HepG2 (cell line): ENCODE data around the gene VENTX. TPM values are rescaled to one million over a fixed set of nuclear protein-coding genes. Genes with fewer than 3 reads are reported as not detected.
A peak's percentile ranks its signal among the peaks of the same experiment; 100 is the strongest.

Source experiments
- ATAC-seq: fragments of 200-7000 bp; cut with Tn5 transposase; 3 replicates; pipeline ENCODE4 v1.9.1; 2020; ENCODE audit warnings: mild to moderate bottlenecking, moderate library complexity
- BruUV-seq: library from RNA; stranded (reverse); fragments of 400-500 nt; replicated peaks from 2 replicates; lab custom pipeline; 2021; lab: Mats Ljungman, UMichigan
- CTCF ChIA-PET: fragments of 300-600 bp; formaldehyde crosslinking; extraction: SDS; loops from one replicate; lab custom pipeline; 2021; ENCODE audit warnings: low total read pairs, inconsistent platforms, low intra/inter-chr PET ratio; lab: Yijun Ruan, JAX
- POLR2A ChIA-PET: fragments of 350-600 bp; sonication (Branson Sonifier 250); formaldehyde crosslinking; loops from one replicate; lab custom pipeline; 2020; ENCODE audit warnings: antibody characterized with exemption, inconsistent platforms; lab: Yijun Ruan, JAX
- DNase-seq: peaks from one replicate; pipeline ENCODE4 v3.0.0-alpha.2; 2015; ENCODE audit warnings: low spot score
- FAIRE-seq: peaks from 3 replicates; lab custom pipeline; 2011; peaks lifted over from hg19 to GRCh38; lab: Jason Lieb, UNC
- H2AFZ ChIP-seq: one replicate; pipeline ENCODE4 v1.6.1; 2011; ENCODE audit warnings: low read length, inconsistent platforms
- H3K27ac ChIP-seq: fragments of 300-600 bp; 3 replicates; pipeline ENCODE4 v1.8.0; 2011; ENCODE audit warnings: mixed run types, mild to moderate bottlenecking, mixed read lengths, low read length, inconsistent platforms; ENCODE audit not compliant: insufficient read depth; ENCODE audit errors: extremely low read length
- H3K27me3 ChIP-seq, 2 experiments: fragments of 200-600 bp in 1 of 2; 2 replicates in 1 of 2; 3 replicates in 1 of 2; pipeline versions ENCODE4 v1.6.0 to v1.8.0; 2011; ENCODE audit warnings: low read length in 2 of 2, mild to moderate bottlenecking in 2 of 2, moderate library complexity in 2 of 2, inconsistent platforms in 1 of 2; ENCODE audit not compliant: insufficient read depth in 2 of 2, control insufficient read depth in 1 of 2
- H3K36me3 ChIP-seq, 2 experiments: fragments of 200-600 bp in 1 of 2; replicated peaks in 1 of 2; 2 replicates in 1 of 2; 3 replicates in 1 of 2; pipeline versions ENCODE4 v1.5.1 to v1.8.0; 2011; ENCODE audit warnings: low read length in 2 of 2, inconsistent platforms in 1 of 2; ENCODE audit not compliant: insufficient read depth in 2 of 2, control insufficient read depth in 1 of 2
- H3K4me1 ChIP-seq: 2 replicates; pipeline ENCODE4 v1.5.1; 2012; ENCODE audit warnings: low read length, inconsistent platforms; ENCODE audit not compliant: insufficient read depth
- H3K4me2 ChIP-seq: 2 replicates; pipeline ENCODE4 v1.6.0; 2011; ENCODE audit warnings: low read depth, low read length, inconsistent platforms
- H3K4me3 ChIP-seq, 3 experiments: fragments of 200-600 bp in 1 of 3; sonication (generic), shearing (Covaris generic) in 1 of 3; replicated peaks in 1 of 3; 2 replicates each; pipeline ENCODE4 v1.5.1; 2011 to 2016; ENCODE audit warnings: low read length in 3 of 3, inconsistent platforms in 2 of 3, low read depth in 2 of 3, mild to moderate bottlenecking in 2 of 3, control low read depth in 1 of 3, mixed read lengths in 1 of 3; ENCODE audit not compliant: insufficient read depth in 1 of 3
- H3K79me2 ChIP-seq: one replicate; pipeline ENCODE4 v1.6.1; 2011; ENCODE audit warnings: low read length, inconsistent platforms; ENCODE audit not compliant: insufficient read depth
- H3K9ac ChIP-seq: 2 replicates; pipeline ENCODE4 v1.6.0; 2011; ENCODE audit warnings: mild to moderate bottlenecking, low read depth, low read length, inconsistent platforms; ENCODE audit not compliant: insufficient read depth
- H3K9me3 ChIP-seq: 2 replicates; pipeline ENCODE4 v1.5.1; 2012; ENCODE audit warnings: mild to moderate bottlenecking, low read length
- H4K20me1 ChIP-seq: 2 replicates; pipeline ENCODE4 v1.6.0; 2011; ENCODE audit warnings: inconsistent platforms, mild to moderate bottlenecking, low read length, moderate library complexity; ENCODE audit not compliant: insufficient read depth
- CREB1 ChIP-seq, 2 experiments: fragments of 450-650 bp in 1 of 2; IDR thresholded peaks; 2 replicates each; pipeline ENCODE4 v1.6.1; 2016 to 2017; ENCODE audit warnings: control low read depth in 1 of 2, mild to moderate bottlenecking in 1 of 2, missing compliant biosample characterization in 1 of 2, missing genetic modification characterization in 1 of 2
- CREBL2 ChIP-seq: sonication (generic); formaldehyde crosslinking; IDR thresholded peaks from 2 replicates; pipeline ENCODE4 v1.8.1; 2023; ENCODE audit warnings: missing genetic modification reagents, mild to moderate bottlenecking, borderline replicate concordance
- E2F1 ChIP-seq: sonication (generic); formaldehyde crosslinking; IDR thresholded peaks from 2 replicates; pipeline ENCODE4 v1.5.0; 2020; ENCODE audit warnings: missing genetic modification reagents
- FLYWCH1 ChIP-seq: sonication (generic); formaldehyde crosslinking; IDR thresholded peaks from 2 replicates; pipeline ENCODE4 v1.8.1; 2023; ENCODE audit warnings: mild to moderate bottlenecking, missing genetic modification reagents
- FOXO1 ChIP-seq: sonication (generic); formaldehyde crosslinking; IDR thresholded peaks from 2 replicates; pipeline ENCODE4 v1.4.0; 2020; ENCODE audit warnings: missing genetic modification reagents
- KLF16 ChIP-seq, 2 experiments: sonication (generic) in 1 of 2; formaldehyde crosslinking in 1 of 2; IDR thresholded peaks; 2 replicates each; pipeline versions ENCODE4 v1.6.1 to v1.8.0; 2016 to 2023; ENCODE audit warnings: missing genetic modification reagents in 2 of 2, missing compliant biosample characterization in 1 of 2
- MEF2D ChIP-seq: sonication (generic); formaldehyde crosslinking; IDR thresholded peaks from 2 replicates; pipeline ENCODE4 v1.5.1; 2020; ENCODE audit warnings: mild to moderate bottlenecking, missing genetic modification reagents
- NR2F1 ChIP-seq, 2 experiments: fragments of 450-650 bp in 1 of 2; formaldehyde crosslinking in 1 of 2; IDR thresholded peaks; 2 replicates each; pipeline versions ENCODE4 v1.5.0 to v1.6.1; 2016 to 2020; ENCODE audit warnings: mild to moderate bottlenecking in 1 of 2, missing compliant biosample characterization in 1 of 2, missing genetic modification reagents in 1 of 2, moderate library complexity in 1 of 2
- RBM39 ChIP-seq: fragments of 200-400 bp; formaldehyde crosslinking; IDR thresholded peaks from one replicate; pipeline ENCODE4 v1.6.1; 2018; ENCODE audit warnings: antibody characterized with exemption, mild to moderate bottlenecking, low read depth, low read length; ENCODE audit not compliant: poor library complexity, severe bottlenecking
- ZNF264 ChIP-seq: sonication (generic); formaldehyde crosslinking; IDR thresholded peaks from 2 replicates; pipeline ENCODE4 v1.4.0; 2020; ENCODE audit warnings: missing genetic modification reagents
- ZNF333 ChIP-seq: sonication (generic); formaldehyde crosslinking; IDR thresholded peaks from 2 replicates; pipeline ENCODE4 v1.4.0; 2020; ENCODE audit warnings: mild to moderate bottlenecking, missing genetic modification reagents, borderline replicate concordance
- ZNF672 ChIP-seq: sonication (generic); formaldehyde crosslinking; IDR thresholded peaks from 2 replicates; pipeline ENCODE4 v1.8.1; 2022; ENCODE audit warnings: missing genetic modification reagents
- WGBS: methylation state at CpG from one replicate; pipeline ENCODE4 v1.1.6; 2017; ENCODE audit warnings: low lambda C conversion rate; 5-methylcytosine and 5-hydroxymethylcytosine counted together
- in situ Hi-C: cut with HindIII; loops from 2 replicates; pipeline ENCODE4 v1.10.0; 2017; ENCODE audit warnings: low pct_unique_long_range_greater_than_20kb; ENCODE audit not compliant: extremely low pct_ligation_motif_present
- intact Hi-C: fragments of 100-400 bp; cut with micrococcal nuclease; formaldehyde crosslinking; loops from one replicate; pipeline ENCODE4 v1.10.0; 2022; ENCODE audit not compliant: unreplicated experiment
- polyA plus RNA-seq, 8 experiments: library from polyadenylated mRNA; depleted of rRNA in 3 of 8; stranded (reverse) in 7 of 8; unstranded in 1 of 8; fragments of >200 nt; fragmentation: Illumina TruSeq in 4 of 8; extraction: Trizol in 4 of 8; gene quantifications; 2 replicates each; pipeline versions ENCODE4 v1.2.1 to v1.2.3, GENCODE V29; 2011 to 2016; ENCODE audit warnings: low read depth in 4 of 8, missing spikeins in 1 of 8, mixed read lengths in 1 of 8; ENCODE audit not compliant: insufficient read depth in 1 of 8
- total RNA-seq, 5 experiments: library from RNA; depleted of rRNA; stranded (reverse); fragments of >200 nt; fragmentation: Illumina TruSeq; extraction: Trizol; gene quantifications; 2 replicates each; pipeline ENCODE4 v1.2.3, GENCODE V29; 2016; ENCODE audit warnings: low read depth in 1 of 5
- TF ChIP-seq, protein P1 (sequence below): sonication (generic); formaldehyde crosslinking; conservative IDR thresholded peaks from 2 replicates; pipeline ENCODE4 v1.8.1; 2023; ENCODE audit warnings: missing genetic modification reagents
- TF ChIP-seq, protein P2 (sequence below): sonication (generic); formaldehyde crosslinking; IDR thresholded peaks from 2 replicates; pipeline ENCODE4 v1.4.0; 2020; ENCODE audit warnings: mild to moderate bottlenecking, missing genetic modification reagents
- TF ChIP-seq, protein P3 (sequence below): fragments of 450-650 bp; IDR thresholded peaks from 2 replicates; pipeline ENCODE4 v1.6.1; 2017; ENCODE audit warnings: mild to moderate bottlenecking
- TF ChIP-seq, protein P4 (sequence below): conservative IDR thresholded peaks from 2 replicates; pipeline ENCODE4 v1.6.1; 2018; ENCODE audit warnings: missing genetic modification reagents

Gene VENTX
- total and polyA plus RNA-seq, 2 of the 13 experiments (the other 11 are each of a cell fraction or from before 2014, with no cell fraction given): not detected

DNA sequence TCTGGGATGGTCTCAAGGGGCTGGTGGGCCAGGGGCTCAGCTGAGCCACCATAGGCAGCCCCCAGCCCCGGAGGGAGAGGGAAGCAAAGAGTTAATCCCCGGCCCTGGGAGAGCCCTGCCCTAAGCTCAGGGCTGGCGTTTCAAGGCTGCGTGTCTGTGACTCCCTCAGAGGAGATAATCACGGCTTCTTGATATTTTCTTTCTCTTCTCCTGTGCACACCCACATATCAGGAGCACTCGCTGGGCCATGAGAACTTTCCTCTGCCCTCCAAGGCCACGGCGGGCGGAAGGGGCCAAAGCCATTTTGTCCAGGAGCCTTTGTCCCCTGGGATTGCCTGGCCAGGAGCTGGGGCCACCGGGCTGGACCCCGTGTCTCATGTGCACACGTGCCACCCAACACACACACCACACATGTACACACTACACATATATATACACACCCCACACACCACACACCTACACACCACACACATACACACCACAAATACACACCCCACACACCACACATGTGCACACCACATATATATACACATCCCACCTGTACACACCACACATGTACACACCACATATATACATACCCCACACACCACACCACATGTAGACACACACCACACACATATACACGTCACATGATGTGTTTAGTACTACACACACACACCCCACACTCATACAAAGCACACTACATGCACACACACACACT is 16.9 kb downstream of the VENTX start:
- BruUV-seq: no TSS peak
- DNase-seq (no peak), FAIRE-seq (no peak), ATAC-seq (no peak)
- no peak overlapping the region for H3K27ac ChIP-seq
- no peak overlapping the region for H3K4me3 ChIP-seq
- no peak overlapping the region for H3K4me2 ChIP-seq
- H3K36me3 ChIP-seq: no peaks in the 10 kb centered on the region
- peaks cover 18 to 72% of the 10 kb centered on the region in 2 experiments for H3K27me3 ChIP-seq
- intact Hi-C loops: no loop called here
- peaks cover 35% of the 10 kb centered on the region for H3K4me1 ChIP-seq
- H2AFZ ChIP-seq: no peak overlapping the region
- no peaks in the 10 kb centered on the region for H4K20me1 ChIP-seq
- no peaks in the 10 kb centered on the region for H3K9me3 ChIP-seq
- no peak overlapping the region for H3K9ac ChIP-seq
- in situ Hi-C loops: no loop called here
- CTCF ChIA-PET: no interaction called here
- no peaks in the 10 kb centered on the region for H3K79me2 ChIP-seq
- WGBS: 9% methylated on average over 10 of the region's 13 CpGs
- POLR2A ChIA-PET: no interaction called here
- TF ChIP-seq, protein P1, sequence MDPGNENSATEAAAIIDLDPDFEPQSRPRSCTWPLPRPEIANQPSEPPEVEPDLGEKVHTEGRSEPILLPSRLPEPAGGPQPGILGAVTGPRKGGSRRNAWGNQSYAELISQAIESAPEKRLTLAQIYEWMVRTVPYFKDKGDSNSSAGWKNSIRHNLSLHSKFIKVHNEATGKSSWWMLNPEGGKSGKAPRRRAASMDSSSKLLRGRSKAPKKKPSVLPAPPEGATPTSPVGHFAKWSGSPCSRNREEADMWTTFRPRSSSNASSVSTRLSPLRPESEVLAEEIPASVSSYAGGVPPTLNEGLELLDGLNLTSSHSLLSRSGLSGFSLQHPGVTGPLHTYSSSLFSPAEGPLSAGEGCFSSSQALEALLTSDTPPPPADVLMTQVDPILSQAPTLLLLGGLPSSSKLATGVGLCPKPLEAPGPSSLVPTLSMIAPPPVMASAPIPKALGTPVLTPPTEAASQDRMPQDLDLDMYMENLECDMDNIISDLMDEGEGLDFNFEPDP: no peak
- TF ChIP-seq FLYWCH1 (CRISPR knock-in tag) (no peak), CREB1 (IDR thresholded peaks at IDR 0.05) (peak; percentile 45; the same call in 1 of the 2 replicates), CREB1 (CRISPR knock-in tag; IDR thresholded peaks at IDR 0.05) (no peak), ZNF333 (CRISPR knock-in tag) (no peak), MEF2D (CRISPR knock-in tag) (no peak), ZNF672 (CRISPR knock-in tag) (no peak), NR2F1 (CRISPR knock-in tag; IDR thresholded peaks at IDR 0.05) (no peak), E2F1 (CRISPR knock-in tag) (no peak), RBM39 (no peak), FOXO1 (no peak), CREBL2 (CRISPR knock-in tag) (no peak), ZNF264 (CRISPR knock-in tag) (no peak), KLF16 (CRISPR knock-in tag; IDR thresholded peaks at IDR 0.05) (no peak)
- TF ChIP-seq, protein P2, sequence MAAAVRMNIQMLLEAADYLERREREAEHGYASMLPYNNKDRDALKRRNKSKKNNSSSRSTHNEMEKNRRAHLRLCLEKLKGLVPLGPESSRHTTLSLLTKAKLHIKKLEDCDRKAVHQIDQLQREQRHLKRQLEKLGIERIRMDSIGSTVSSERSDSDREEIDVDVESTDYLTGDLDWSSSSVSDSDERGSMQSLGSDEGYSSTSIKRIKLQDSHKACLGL (CRISPR knock-in tag): no peak
- TF ChIP-seq, protein P3, sequence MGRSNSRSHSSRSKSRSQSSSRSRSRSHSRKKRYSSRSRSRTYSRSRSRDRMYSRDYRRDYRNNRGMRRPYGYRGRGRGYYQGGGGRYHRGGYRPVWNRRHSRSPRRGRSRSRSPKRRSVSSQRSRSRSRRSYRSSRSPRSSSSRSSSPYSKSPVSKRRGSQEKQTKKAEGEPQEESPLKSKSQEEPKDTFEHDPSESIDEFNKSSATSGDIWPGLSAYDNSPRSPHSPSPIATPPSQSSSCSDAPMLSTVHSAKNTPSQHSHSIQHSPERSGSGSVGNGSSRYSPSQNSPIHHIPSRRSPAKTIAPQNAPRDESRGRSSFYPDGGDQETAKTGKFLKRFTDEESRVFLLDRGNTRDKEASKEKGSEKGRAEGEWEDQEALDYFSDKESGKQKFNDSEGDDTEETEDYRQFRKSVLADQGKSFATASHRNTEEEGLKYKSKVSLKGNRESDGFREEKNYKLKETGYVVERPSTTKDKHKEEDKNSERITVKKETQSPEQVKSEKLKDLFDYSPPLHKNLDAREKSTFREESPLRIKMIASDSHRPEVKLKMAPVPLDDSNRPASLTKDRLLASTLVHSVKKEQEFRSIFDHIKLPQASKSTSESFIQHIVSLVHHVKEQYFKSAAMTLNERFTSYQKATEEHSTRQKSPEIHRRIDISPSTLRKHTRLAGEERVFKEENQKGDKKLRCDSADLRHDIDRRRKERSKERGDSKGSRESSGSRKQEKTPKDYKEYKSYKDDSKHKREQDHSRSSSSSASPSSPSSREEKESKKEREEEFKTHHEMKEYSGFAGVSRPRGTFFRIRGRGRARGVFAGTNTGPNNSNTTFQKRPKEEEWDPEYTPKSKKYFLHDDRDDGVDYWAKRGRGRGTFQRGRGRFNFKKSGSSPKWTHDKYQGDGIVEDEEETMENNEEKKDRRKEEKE: no peak
- TF ChIP-seq, protein P4, sequence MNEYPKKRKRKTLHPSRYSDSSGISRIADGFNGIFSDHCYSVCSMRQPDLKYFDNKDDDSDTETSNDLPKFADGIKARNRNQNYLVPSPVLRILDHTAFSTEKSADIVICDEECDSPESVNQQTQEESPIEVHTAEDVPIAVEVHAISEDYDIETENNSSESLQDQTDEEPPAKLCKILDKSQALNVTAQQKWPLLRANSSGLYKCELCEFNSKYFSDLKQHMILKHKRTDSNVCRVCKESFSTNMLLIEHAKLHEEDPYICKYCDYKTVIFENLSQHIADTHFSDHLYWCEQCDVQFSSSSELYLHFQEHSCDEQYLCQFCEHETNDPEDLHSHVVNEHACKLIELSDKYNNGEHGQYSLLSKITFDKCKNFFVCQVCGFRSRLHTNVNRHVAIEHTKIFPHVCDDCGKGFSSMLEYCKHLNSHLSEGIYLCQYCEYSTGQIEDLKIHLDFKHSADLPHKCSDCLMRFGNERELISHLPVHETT: no peak
